ENCODE results near the gene UGT2A2. TPM values are rescaled to one million over a fixed set of nuclear protein-coding genes. Genes with fewer than 3 reads are reported as not detected.

UGT2A2 gene
- total and polyA plus RNA-seq, 2 experiments from 2014 or later, result not detected

Small RNA genes lying within 50 kb of the gene (small RNA-seq; reads per million reads assigned to genes)
- not detected for gene UGT2A2 (ENCODE audit: low replicate concordance)

Other genes with a start within 250 kb of the UGT2A2 start
- gene UGT2B4, start 143.7 kb downstream of the UGT2A2 start, total RNA-seq (2014; rRNA removed; shearing (Covaris generic)), result not detected in 2 replicates
- gene UGT2B4, start 143.7 kb downstream of the UGT2A2 start, polyA plus RNA-seq (2016; fragmentation: Nextera tagmentation; extraction: Ambion mirVana), result not detected in 2 replicates
- not detected in 2 replicates for gene UGT2A1, start 13.6 kb upstream of the UGT2A2 start, total RNA-seq (2014; rRNA removed; shearing (Covaris generic))
- not detected in 2 replicates for gene UGT2A1, start 13.6 kb upstream of the UGT2A2 start, polyA plus RNA-seq (2016; fragmentation: Nextera tagmentation; extraction: Ambion mirVana)
- not detected in 2 replicates for gene SULT1B1, start 121.0 kb upstream of the UGT2A2 start, total RNA-seq (2014; rRNA removed; shearing (Covaris generic))
- gene SULT1B1, start 121.0 kb upstream of the UGT2A2 start, polyA plus RNA-seq (2016; fragmentation: Nextera tagmentation; extraction: Ambion mirVana), result not detected in 2 replicates
- gene SULT1E1, start 220.5 kb upstream of the UGT2A2 start, total RNA-seq (2014; rRNA removed; shearing (Covaris generic)), result 0.12 TPM in 1 of 2 replicates, not detected in the other
- gene SULT1E1, start 220.5 kb upstream of the UGT2A2 start, polyA plus RNA-seq (2016; fragmentation: Nextera tagmentation; extraction: Ambion mirVana), result not detected in 2 replicates